Body of pancreas (tissue), 4 donors: ENCODE results near the gene B3GNT2. TPM values are rescaled to one million over a fixed set of nuclear protein-coding genes. Genes with fewer than 3 reads are reported as not detected.

Experiments used
- ATAC-seq: fragments of 150-250 bp; one replicate; pipeline ENCODE4 v1.9.1; 2016
- DNase-seq, 4 donors: peaks; one replicate each; pipeline ENCODE4 v3.0.0-alpha.2; 2019
- H3K27ac ChIP-seq, 4 donors: fragments of 200-600 bp; sonication (generic); 1 replicate in 3 of 4; 2 replicates in 1 of 4; pipeline versions ENCODE4 v1.5.1 to v1.6.1; 2016 to 2019; ENCODE audit warnings: mild to moderate bottlenecking in 1 of 4, mixed read lengths in 1 of 4, moderate library complexity in 1 of 4
- H3K27me3 ChIP-seq, 2 donors: fragments of 200-600 bp; sonication (generic); one replicate each; pipeline ENCODE4 v1.6.0; 2016; ENCODE audit warnings: mild to moderate bottlenecking in 1 of 2
- H3K36me3 ChIP-seq, 2 donors: fragments of 200-600 bp; sonication (generic); replicated peaks in 1 of 2; 2 replicates each; pipeline ENCODE4 v1.5.1; 2016; ENCODE audit warnings: low read depth in 2 of 2; ENCODE audit not compliant: insufficient read depth in 1 of 2
- H3K4me1 ChIP-seq: fragments of 200-600 bp; sonication (generic); one replicate; pipeline ENCODE4 v1.6.0; 2016
- H3K4me3 ChIP-seq, 2 donors: fragments of 200-600 bp; sonication (generic); 1 replicate in 1 of 2; 2 replicates in 1 of 2; pipeline ENCODE4 v1.5.1; 2016 to 2019
- H3K9me3 ChIP-seq, 3 donors: fragments of 200-600 bp; sonication (generic); 1 replicate in 2 of 3; 2 replicates in 1 of 3; pipeline ENCODE4 v1.5.1; 2016
- POLR2A ChIP-seq, 3 donors: fragments of 450-650 bp; IDR thresholded peaks; one replicate each; pipeline ENCODE4 v1.6.1; 2016; ENCODE audit warnings: antibody characterized with exemption in 3 of 3, mild to moderate bottlenecking in 2 of 3
- WGBS, 2 donors: methylation state at CpG; one replicate each; pipeline ENCODE4 v1.1.5; 2017; 5-methylcytosine and 5-hydroxymethylcytosine counted together
- intact Hi-C: fragments of 100-400 bp; cut with DNase I; formaldehyde crosslinking; loops from one replicate; pipeline ENCODE4 v1.15.1; 2023
- total RNA-seq, 2 donors: library from RNA; depleted of rRNA; stranded (reverse); fragments of >200 nt; gene quantifications; one replicate each; pipeline ENCODE4 v1.1.0, GENCODE V29; 2016
- TF ChIP-seq, protein P1 (sequence below), 7 experiments: fragments of 450-650 bp in 4 of 7; fragments of 200-600 bp in 3 of 7; sonication (generic) in 3 of 7; IDR thresholded peaks; one replicate each; pipeline ENCODE4 v1.5.1; 2016 to 2019; ENCODE audit warnings: antibody characterized with exemption in 7 of 7

The B3GNT2 gene
- total RNA-seq, 2 donors from 2014 or later = 12.2 to 15.8 TPM

GRCh38 chr2:62200291-62200841, 4.5 kb downstream of the B3GNT2 start:
- no peaks in the 10 kb centered on the region for H3K27me3 ChIP-seq
- WGBS, 2 donors = 34 to 36% methylated on average over 4 of the region's 4 CpGs
- H3K27ac ChIP-seq = no peak overlapping the region
- ATAC-seq (no peak), DNase-seq (no peak)
- no peaks in the 10 kb centered on the region for H3K9me3 ChIP-seq
- no peaks in the 10 kb centered on the region for H3K36me3 ChIP-seq
- TF ChIP-seq, protein P1, sequence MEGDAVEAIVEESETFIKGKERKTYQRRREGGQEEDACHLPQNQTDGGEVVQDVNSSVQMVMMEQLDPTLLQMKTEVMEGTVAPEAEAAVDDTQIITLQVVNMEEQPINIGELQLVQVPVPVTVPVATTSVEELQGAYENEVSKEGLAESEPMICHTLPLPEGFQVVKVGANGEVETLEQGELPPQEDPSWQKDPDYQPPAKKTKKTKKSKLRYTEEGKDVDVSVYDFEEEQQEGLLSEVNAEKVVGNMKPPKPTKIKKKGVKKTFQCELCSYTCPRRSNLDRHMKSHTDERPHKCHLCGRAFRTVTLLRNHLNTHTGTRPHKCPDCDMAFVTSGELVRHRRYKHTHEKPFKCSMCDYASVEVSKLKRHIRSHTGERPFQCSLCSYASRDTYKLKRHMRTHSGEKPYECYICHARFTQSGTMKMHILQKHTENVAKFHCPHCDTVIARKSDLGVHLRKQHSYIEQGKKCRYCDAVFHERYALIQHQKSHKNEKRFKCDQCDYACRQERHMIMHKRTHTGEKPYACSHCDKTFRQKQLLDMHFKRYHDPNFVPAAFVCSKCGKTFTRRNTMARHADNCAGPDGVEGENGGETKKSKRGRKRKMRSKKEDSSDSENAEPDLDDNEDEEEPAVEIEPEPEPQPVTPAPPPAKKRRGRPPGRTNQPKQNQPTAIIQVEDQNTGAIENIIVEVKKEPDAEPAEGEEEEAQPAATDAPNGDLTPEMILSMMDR (IDR thresholded peaks at IDR 0.05) = no peak
- TF ChIP-seq POLR2A (IDR thresholded peaks at IDR 0.05) = no peak
- no peak overlapping the region for H3K4me3 ChIP-seq
- intact Hi-C loops = loop anchor here (10.0 kb wide), 1 partner anchor 94 kb away; no protein-coding TSS in a partner anchor
- H3K4me1 ChIP-seq = peaks cover 60% of the 10 kb centered on the region

DNA sequence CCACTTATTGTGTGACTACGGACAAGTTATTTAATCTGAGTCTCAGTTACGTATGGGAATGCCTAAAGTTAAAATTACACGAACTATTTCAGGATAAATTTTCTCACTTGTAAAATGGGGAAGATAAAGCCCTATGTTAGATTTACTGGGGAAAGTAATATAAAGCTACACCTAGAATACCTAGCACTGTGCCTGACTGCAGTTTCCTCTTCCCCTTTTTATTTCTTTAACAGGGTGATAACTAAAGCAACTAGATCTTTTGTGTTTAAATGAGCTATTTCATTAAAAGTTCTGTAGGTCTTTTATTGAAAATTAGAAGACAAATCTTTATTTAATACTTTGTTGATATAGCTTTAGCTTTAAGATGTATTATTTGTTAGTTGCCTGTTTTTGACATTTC, 5.0 kb downstream of the B3GNT2 start:
- H3K27ac ChIP-seq = no peak overlapping the region
- intact Hi-C loops = loop anchor here (10.0 kb wide), 1 partner anchor 94 kb away; no protein-coding TSS in a partner anchor
- TF ChIP-seq POLR2A (IDR thresholded peaks at IDR 0.05) = no peak
- TF ChIP-seq, protein P1 (IDR thresholded peaks at IDR 0.05) = no peak
- DNase-seq (no peak), ATAC-seq (no peak)
- peaks cover 59% of the 10 kb centered on the region for H3K4me1 ChIP-seq
- no peak overlapping the region for H3K4me3 ChIP-seq
- no peaks in the 10 kb centered on the region for H3K27me3 ChIP-seq
- no peaks in the 10 kb centered on the region for H3K36me3 ChIP-seq
- H3K9me3 ChIP-seq = no peaks in the 10 kb centered on the region
- 48 to 55% methylated on average over 3 of the region's 3 CpGs for WGBS, 2 donors

DNA sequence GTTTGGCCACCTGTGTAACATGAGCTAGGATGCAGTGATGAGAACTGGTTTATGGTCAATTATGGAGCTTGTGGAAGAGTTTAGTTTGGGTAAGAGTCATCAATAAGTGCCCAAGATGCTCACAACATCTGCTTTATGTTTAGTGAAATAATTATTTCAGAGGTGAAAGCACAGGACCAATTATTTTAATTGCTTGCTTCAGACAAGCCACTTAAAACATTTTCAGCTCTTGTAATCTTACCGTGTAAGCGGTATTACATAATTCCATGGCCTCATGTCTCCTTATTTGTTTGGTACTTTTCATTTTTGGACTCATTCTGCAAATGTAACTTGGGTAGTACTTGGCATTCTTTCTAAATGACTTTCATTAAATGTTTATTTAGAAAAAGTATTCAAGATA, 5.4 kb downstream of the B3GNT2 start:
- Histone ChIP-seq H3K27ac (no peak overlapping the region), H3K4me1 (peaks cover 59% of the 10 kb centered on the region)

GRCh38 chr2:62202019-62202722, 6.3 kb downstream of the B3GNT2 start:
- Histone ChIP-seq H3K4me3 (no peak overlapping the region), H3K36me3 (no peaks in the 10 kb centered on the region), H3K4me1 (peaks cover 59% of the 10 kb centered on the region), H3K27me3 (no peaks in the 10 kb centered on the region), H3K9me3 (no peaks in the 10 kb centered on the region), H3K27ac (no peak overlapping the region)
- TF ChIP-seq, protein P1 (IDR thresholded peaks at IDR 0.05) = no peak
- TF ChIP-seq POLR2A (IDR thresholded peaks at IDR 0.05) = no peak
- intact Hi-C loops = loop anchor here (10.0 kb wide), 1 partner anchor 93 kb away; no protein-coding TSS in a partner anchor
- ATAC-seq (no peak), DNase-seq (no peak)
- WGBS, 2 donors = 73 to 85% methylated on average over 9 of the region's 9 CpGs

More for the DNA sequence above, 5.4 kb downstream of the B3GNT2 start:
- no peaks in the 10 kb centered on the region for H3K36me3 ChIP-seq
- no peaks in the 10 kb centered on the region for H3K27me3 ChIP-seq
- H3K9me3 ChIP-seq = no peaks in the 10 kb centered on the region
- no peak overlapping the region for H3K4me3 ChIP-seq
- no peak for TF ChIP-seq POLR2A (IDR thresholded peaks at IDR 0.05)
- TF ChIP-seq, protein P1 (IDR thresholded peaks at IDR 0.05) = no peak
- no peak for ATAC-seq
- 21 to 34% methylated on average over 2 of the region's 2 CpGs for WGBS, 2 donors
- DNase-seq = no peak
- intact Hi-C loops = loop anchor here (10.0 kb wide), 1 partner anchor 93 kb away; no protein-coding TSS in a partner anchor
